HFFc6 (cell line): Measurements from ENCODE around the gene ATP11A. TPM values are rescaled to one million over a fixed set of nuclear protein-coding genes. Genes with fewer than 3 reads are reported as not detected.

ENCODE experiments used
- DNase-seq: peaks from one replicate; pipeline ENCODE4 v3.0.0-alpha.2; 2018
- H3K27ac Mint-ChIP-seq: 2 replicates; pipeline ENCODE4 v1.8.0; 2020; ENCODE audit warnings: mild to moderate bottlenecking, mixed read lengths
- H3K27me3 Mint-ChIP-seq: 2 replicates; pipeline ENCODE4 v1.8.0; 2021; ENCODE audit warnings: mild to moderate bottlenecking, moderate library complexity, mixed read lengths; ENCODE audit not compliant: insufficient read depth
- H3K36me3 Mint-ChIP-seq: 2 replicates; pipeline ENCODE4 v1.8.0; 2021; ENCODE audit warnings: low read depth, mixed read lengths
- H3K4me1 Mint-ChIP-seq: 2 replicates; pipeline ENCODE4 v1.8.0; 2020; ENCODE audit warnings: low read depth, mixed read lengths
- H3K4me3 Mint-ChIP-seq: 2 replicates; pipeline ENCODE4 v1.8.0; 2020; ENCODE audit warnings: mild to moderate bottlenecking, moderate library complexity, mixed read lengths
- H3K9me3 Mint-ChIP-seq: 2 replicates; pipeline ENCODE4 v1.8.0; 2020; ENCODE audit warnings: mild to moderate bottlenecking, mixed read lengths
- CTCF ChIP-seq: fragments of 200-600 bp; sonication (generic); IDR thresholded peaks from 2 replicates; pipeline ENCODE4 v1.5.0; 2021; ENCODE audit warnings: antibody characterized with exemption, mild to moderate bottlenecking
- total RNA-seq, 6 experiments: library from RNA; stranded (reverse); fragmentation: NEBNext Ultra II Directional; extraction: Animal tissue kit (Norgen Biotek cat#: 25700); gene quantifications; 2 replicates in 1 of 6; 3 replicates in 5 of 6; pipeline ENCODE4 v1.2.3, GENCODE V29; 2021

The ATP11A gene
- total RNA-seq, 6 experiments from 2014 or later: 4.3 to 29.9 (median 6.5) TPM

DNA sequence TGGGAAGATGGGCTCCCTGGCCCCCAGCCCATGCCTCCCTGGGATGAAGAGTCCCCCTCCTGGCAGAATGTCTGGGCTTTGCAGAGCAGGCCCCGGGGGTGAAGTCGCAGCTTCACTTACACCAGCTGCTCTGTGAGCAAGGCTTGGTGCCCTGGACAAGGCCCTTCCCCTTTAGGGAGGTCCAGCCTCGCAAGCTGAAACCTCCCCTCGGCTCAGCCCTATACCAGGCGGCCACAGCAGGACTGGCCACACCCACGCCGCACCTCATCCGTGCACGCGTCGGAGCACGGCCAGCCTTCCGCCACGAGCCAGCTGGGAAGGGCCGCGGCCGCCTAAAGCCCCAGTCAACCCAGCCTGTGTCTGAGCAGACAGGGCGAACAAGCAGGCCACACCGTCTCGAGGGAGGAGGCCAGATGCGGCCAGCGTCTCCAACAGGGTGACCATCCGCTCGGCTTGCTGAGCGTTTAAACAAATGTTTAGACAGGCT is 196.0 kb downstream of the ATP11A start:
- Mint-ChIP-seq H3K9me3 (no peaks in the 10 kb centered on the region), H3K36me3 (no peaks in the 10 kb centered on the region), H3K27ac (no peak overlapping the region; the same call in 1 of the 2 replicates), H3K4me1 (no peaks in the 10 kb centered on the region), H3K4me3 (peak overlapping the region; percentile 30; the same call in 1 of the 2 replicates), H3K27me3 (peaks cover 8% of the 10 kb centered on the region)
- TF ChIP-seq CTCF: no peak
- DNase-seq: peak; percentile 88

- peaks cover 12% of the 10 kb centered on the region for H3K27me3 Mint-ChIP-seq
- no peak for TF ChIP-seq CTCF
- H3K4me1 Mint-ChIP-seq: no peaks in the 10 kb centered on the region
- H3K9me3 Mint-ChIP-seq: no peaks in the 10 kb centered on the region
- DNase-seq: no peak
- H3K27ac Mint-ChIP-seq: no peak overlapping the region
- H3K36me3 Mint-ChIP-seq: no peaks in the 10 kb centered on the region
- H3K4me3 Mint-ChIP-seq: no peak overlapping the region
Observed at GRCh38 chr13:112887151-112887550, 197.3 kb downstream of the ATP11A start.

- Mint-ChIP-seq H3K36me3 (no peaks in the 10 kb centered on the region), H3K27me3 (peaks cover 15% of the 10 kb centered on the region), H3K9me3 (no peaks in the 10 kb centered on the region), H3K4me3 (no peak overlapping the region), H3K27ac (no peak overlapping the region), H3K4me1 (no peaks in the 10 kb centered on the region)
- DNase-seq: no peak
- no peak for TF ChIP-seq CTCF
Observed at GRCh38 chr13:112887557-112887991, 197.7 kb downstream of the ATP11A start.

DNA sequence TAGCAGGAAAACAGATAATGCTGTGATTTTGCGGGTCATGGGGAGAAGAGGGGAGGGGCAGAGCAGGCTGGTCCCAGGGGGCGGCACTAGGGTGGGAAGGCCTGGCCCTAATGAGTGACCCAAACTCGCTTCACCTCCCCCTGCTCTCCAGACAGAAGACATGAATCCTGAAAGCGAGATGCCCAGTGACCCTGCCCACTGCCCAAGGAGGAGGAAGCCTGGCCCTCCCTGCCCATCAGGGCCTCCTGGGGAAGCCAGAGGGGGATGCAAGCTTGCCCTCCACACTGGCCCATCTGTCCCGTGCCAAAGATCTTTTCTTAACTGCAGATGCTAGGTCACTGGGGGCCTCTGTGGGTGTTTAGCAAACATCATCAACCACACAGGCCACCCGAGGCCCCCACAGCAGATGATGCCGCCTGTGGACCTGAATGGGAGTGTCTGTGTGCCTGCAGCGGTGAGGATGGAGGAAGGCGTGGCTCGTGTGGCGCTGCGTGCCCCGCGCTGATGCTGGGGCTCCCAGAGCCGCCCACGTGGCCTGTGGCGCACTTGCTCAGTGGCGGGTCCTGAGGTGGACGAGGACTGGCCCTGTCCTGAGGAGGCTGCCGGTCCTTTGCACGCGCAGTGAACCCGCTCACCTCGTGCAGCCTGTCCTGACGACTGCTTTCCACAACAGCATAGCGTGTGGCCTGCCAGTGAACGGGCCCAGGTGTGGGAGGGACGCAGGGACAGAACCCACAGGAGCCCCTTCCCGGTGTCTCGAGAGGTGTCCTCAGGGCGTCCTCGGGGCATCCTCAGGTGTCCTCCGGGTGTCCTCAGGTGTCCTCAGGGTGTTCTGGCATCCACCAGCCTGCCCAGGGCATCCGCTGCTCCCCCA is 198.6 kb downstream of the ATP11A start:
- peaks cover 20% of the 10 kb centered on the region for H3K27me3 Mint-ChIP-seq
- no peak overlapping the region for H3K4me3 Mint-ChIP-seq
- H3K4me1 Mint-ChIP-seq: no peaks in the 10 kb centered on the region
- no peak for TF ChIP-seq CTCF
- no peaks in the 10 kb centered on the region for H3K36me3 Mint-ChIP-seq
- H3K27ac Mint-ChIP-seq: no peak overlapping the region
- DNase-seq: no peak
- H3K9me3 Mint-ChIP-seq: no peaks in the 10 kb centered on the region

DNA sequence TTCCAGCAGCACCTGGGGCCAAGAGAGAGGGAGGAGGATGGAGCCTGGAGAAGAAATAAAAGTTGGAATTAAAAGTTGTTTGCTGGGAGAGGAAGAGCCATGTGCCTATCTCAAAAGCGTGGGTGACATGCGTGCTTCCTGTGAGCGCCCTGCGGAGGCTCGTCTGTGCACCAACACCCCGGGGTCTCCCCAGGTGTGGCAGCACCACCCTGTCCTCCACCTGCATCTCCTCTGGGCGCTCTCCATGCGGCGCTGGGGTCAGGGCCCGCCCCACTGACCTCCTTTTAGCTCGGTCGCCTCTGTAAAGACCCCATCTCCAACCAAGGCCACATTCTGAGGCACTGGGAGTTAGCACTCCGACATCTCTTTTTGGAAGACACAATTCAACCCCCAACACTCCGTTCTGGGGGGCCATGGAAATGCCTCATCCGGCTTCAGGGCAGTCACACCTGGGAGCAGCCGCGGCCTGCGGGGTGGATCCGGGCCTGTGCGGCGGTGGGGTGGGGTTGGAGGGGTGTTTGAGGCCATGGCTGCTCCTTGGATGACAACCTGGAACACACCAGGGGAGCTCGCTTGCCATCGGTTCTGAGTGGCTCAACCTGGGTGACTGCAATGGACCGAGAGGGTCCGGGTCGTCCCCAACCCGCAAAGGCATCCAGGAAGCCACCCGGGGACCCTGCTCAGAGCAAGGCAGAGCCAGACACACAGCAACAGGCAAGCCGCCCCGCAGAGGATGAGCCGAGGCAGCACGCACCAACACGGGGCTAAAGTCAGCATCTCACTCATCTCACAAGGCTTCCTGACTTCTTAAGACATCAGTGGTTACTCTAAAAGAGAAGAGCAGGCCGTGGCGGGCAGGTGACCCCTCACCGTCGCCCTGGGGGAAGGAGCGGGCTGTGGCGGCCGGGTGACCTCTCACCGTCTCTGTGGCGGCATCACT is 199.8 kb downstream of the ATP11A start:
- no peak for DNase-seq
- no peak for TF ChIP-seq CTCF
- no peak overlapping the region for H3K4me3 Mint-ChIP-seq
- H3K27me3 Mint-ChIP-seq: peaks cover 20% of the 10 kb centered on the region
- H3K27ac Mint-ChIP-seq: no peak overlapping the region
- no peaks in the 10 kb centered on the region for H3K4me1 Mint-ChIP-seq
- no peaks in the 10 kb centered on the region for H3K36me3 Mint-ChIP-seq
- H3K9me3 Mint-ChIP-seq: no peaks in the 10 kb centered on the region
